HEK293 (cell line): ENCODE data around the gene UBE2D1.

Experiments used
- EGR2 ChIP-seq: fragments of 450-650 bp; formaldehyde crosslinking; IDR thresholded peaks from 2 replicates; pipeline ENCODE4 v1.5.1; 2016; ENCODE audit warnings: low read depth, missing biosample characterization, missing genetic modification characterization
- MEIS1 ChIP-seq: sonication (generic); formaldehyde crosslinking; IDR thresholded peaks from 2 replicates; pipeline ENCODE4 v1.8.1; 2022; ENCODE audit warnings: missing genetic modification reagents, mild to moderate bottlenecking, borderline replicate concordance
- OVOL3 ChIP-seq: fragments of 450-650 bp; formaldehyde crosslinking; IDR thresholded peaks from 2 replicates; pipeline ENCODE4 v1.5.1; 2016; ENCODE audit warnings: missing biosample characterization, missing genetic modification characterization
- REPIN1 ChIP-seq: fragments of 450-650 bp; formaldehyde crosslinking; IDR thresholded peaks from 2 replicates; pipeline ENCODE4 v1.5.1; 2017; ENCODE audit warnings: missing biosample characterization, missing genetic modification characterization, low read depth
- SCRT1 ChIP-seq: fragments of 450-650 bp; formaldehyde crosslinking; IDR thresholded peaks from 2 replicates; pipeline ENCODE4 v1.5.1; 2016; ENCODE audit warnings: missing biosample characterization, missing genetic modification characterization, borderline replicate concordance
- SCRT2 ChIP-seq: fragments of 450-650 bp; formaldehyde crosslinking; IDR thresholded peaks from 2 replicates; pipeline ENCODE4 v1.5.1; 2016; ENCODE audit warnings: missing biosample characterization, missing genetic modification characterization
- TRIM28 ChIP-seq: IDR thresholded peaks from 2 replicates; pipeline ENCODE4 v1.6.1; 2011; ENCODE audit warnings: low read length, control low read depth, borderline replicate concordance
- YY1 ChIP-seq: fragments of 450-650 bp; formaldehyde crosslinking; IDR thresholded peaks from 2 replicates; pipeline ENCODE4 v1.5.1; 2018; ENCODE audit warnings: missing biosample characterization, missing genetic modification characterization
- ZBTB20 ChIP-seq: fragments of 450-650 bp; formaldehyde crosslinking; IDR thresholded peaks from 2 replicates; pipeline ENCODE4 v1.5.1; 2016; ENCODE audit warnings: missing biosample characterization, missing genetic modification characterization
- ZBTB44 ChIP-seq: fragments of 450-650 bp; IDR thresholded peaks from 2 replicates; pipeline ENCODE4 v1.5.1; 2018; ENCODE audit warnings: missing biosample characterization, mild to moderate bottlenecking, missing genetic modification characterization
- ZEB2 ChIP-seq: fragments of 450-650 bp; formaldehyde crosslinking; IDR thresholded peaks from 2 replicates; pipeline ENCODE4 v1.5.1; 2016; ENCODE audit warnings: missing biosample characterization, missing genetic modification characterization
- ZFHX2 ChIP-seq: fragments of 450-650 bp; formaldehyde crosslinking; conservative IDR thresholded peaks from 2 replicates; pipeline ENCODE4 v1.5.1; 2016; ENCODE audit warnings: missing biosample characterization, missing genetic modification characterization
- ZFP69B ChIP-seq: fragments of 450-650 bp; formaldehyde crosslinking; IDR thresholded peaks from 2 replicates; pipeline ENCODE4 v1.5.1; 2016; ENCODE audit warnings: missing biosample characterization, missing genetic modification characterization
- ZNF155 ChIP-seq: fragments of 450-650 bp; formaldehyde crosslinking; IDR thresholded peaks from 2 replicates; pipeline ENCODE4 v1.5.1; 2016; ENCODE audit warnings: missing biosample characterization, missing genetic modification characterization
- ZNF157 ChIP-seq: fragments of 450-650 bp; formaldehyde crosslinking; IDR thresholded peaks from 2 replicates; pipeline ENCODE4 v1.5.1; 2016; ENCODE audit warnings: missing biosample characterization, missing genetic modification characterization
- ZNF16 ChIP-seq: fragments of 450-650 bp; formaldehyde crosslinking; IDR thresholded peaks from 2 replicates; pipeline ENCODE4 v1.5.1; 2016; ENCODE audit warnings: low read depth, missing biosample characterization, missing genetic modification characterization
- ZNF19 ChIP-seq: fragments of 450-650 bp; formaldehyde crosslinking; IDR thresholded peaks from 2 replicates; pipeline ENCODE4; 2016; ENCODE audit warnings: missing biosample characterization, missing genetic modification characterization, low read depth
- ZNF221 ChIP-seq: fragments of 450-650 bp; formaldehyde crosslinking; IDR thresholded peaks from 2 replicates; pipeline ENCODE4 v1.5.1; 2017; ENCODE audit warnings: missing biosample characterization, missing genetic modification characterization, borderline replicate concordance
- ZNF248 ChIP-seq: fragments of 450-650 bp; formaldehyde crosslinking; IDR thresholded peaks from 2 replicates; pipeline ENCODE4 v1.5.1; 2017; ENCODE audit warnings: missing biosample characterization, missing genetic modification characterization
- ZNF274 ChIP-seq, 2 experiments: fragments of 200-500 bp in 1 of 2; fragments of 450-650 bp in 1 of 2; sonication (Bioruptor generic) in 1 of 2; formaldehyde crosslinking in 1 of 2; IDR thresholded peaks; 2 replicates each; pipeline versions ENCODE4 v1.5.1 to v1.6.1; 2014 to 2016; ENCODE audit warnings: borderline replicate concordance in 1 of 2, inconsistent platforms in 1 of 2, low read length in 1 of 2, missing biosample characterization in 1 of 2, missing genetic modification characterization in 1 of 2
- ZNF354C ChIP-seq: fragments of 450-650 bp; formaldehyde crosslinking; IDR thresholded peaks from 2 replicates; pipeline ENCODE4 v1.5.1; 2016; ENCODE audit warnings: missing biosample characterization, missing genetic modification characterization, low read depth, borderline replicate concordance
- ZNF394 ChIP-seq: fragments of 450-650 bp; formaldehyde crosslinking; IDR thresholded peaks from 2 replicates; pipeline ENCODE4 v1.5.1; 2016; ENCODE audit warnings: missing biosample characterization, missing genetic modification characterization, mild to moderate bottlenecking, moderate library complexity, borderline replicate concordance
- ZNF423 ChIP-seq: fragments of 450-650 bp; formaldehyde crosslinking; IDR thresholded peaks from 2 replicates; pipeline ENCODE4 v1.5.1; 2016; ENCODE audit warnings: missing biosample characterization, missing genetic modification characterization
- ZNF426 ChIP-seq: fragments of 450-650 bp; formaldehyde crosslinking; IDR thresholded peaks from 2 replicates; pipeline ENCODE4 v1.5.1; 2017; ENCODE audit warnings: missing biosample characterization, missing genetic modification characterization, mild to moderate bottlenecking, inconsistent platforms, moderate library complexity
- ZNF513 ChIP-seq: fragments of 450-650 bp; IDR thresholded peaks from 2 replicates; pipeline ENCODE4 v1.5.1; 2018; ENCODE audit warnings: missing biosample characterization, missing genetic modification characterization
- ZNF600 ChIP-seq: fragments of 450-650 bp; formaldehyde crosslinking; IDR thresholded peaks from 2 replicates; pipeline ENCODE4 v1.5.1; 2016; ENCODE audit warnings: missing biosample characterization, missing genetic modification characterization
- ZNF664 ChIP-seq: fragments of 450-650 bp; formaldehyde crosslinking; IDR thresholded peaks from 2 replicates; pipeline ENCODE4 v1.5.1; 2016; ENCODE audit warnings: missing biosample characterization, missing genetic modification characterization
- ZNF677 ChIP-seq: fragments of 450-650 bp; IDR thresholded peaks from 2 replicates; pipeline ENCODE4 v1.5.0; 2018; ENCODE audit warnings: missing biosample characterization, mild to moderate bottlenecking, missing genetic modification characterization, moderate library complexity
- ZNF747 ChIP-seq: fragments of 450-650 bp; formaldehyde crosslinking; IDR thresholded peaks from 2 replicates; pipeline ENCODE4 v1.5.1; 2016; ENCODE audit warnings: missing biosample characterization, missing genetic modification characterization
- ZNF791 ChIP-seq: fragments of 450-650 bp; formaldehyde crosslinking; IDR thresholded peaks from 2 replicates; pipeline ENCODE4 v1.5.1; 2016; ENCODE audit warnings: missing biosample characterization, missing genetic modification characterization
- ZNF792 ChIP-seq: fragments of 450-650 bp; formaldehyde crosslinking; IDR thresholded peaks from 2 replicates; pipeline ENCODE4 v1.5.1; 2016; ENCODE audit warnings: missing biosample characterization, missing genetic modification characterization
- TF ChIP-seq, protein P1 (sequence below): fragments of 450-650 bp; formaldehyde crosslinking; IDR thresholded peaks from 2 replicates; pipeline ENCODE4 v1.5.1; 2016; ENCODE audit warnings: missing biosample characterization, missing genetic modification characterization
- TF ChIP-seq, protein P2 (sequence below): fragments of 450-650 bp; formaldehyde crosslinking; optimal IDR thresholded peaks from 2 replicates; pipeline ENCODE3; 2016; ENCODE audit warnings: missing biosample characterization, mild to moderate bottlenecking, missing genetic modification characterization

The UBE2D1 gene

GRCh38 chr10:58335306-58336005, 650 bp downstream of the UBE2D1 start (continued):
- TF ChIP-seq SCRT2 (tag by site-specific recombination): no peak
- 0 out of 2 replicates have a peak, but pooled peaks have one; percentile 22 for TF ChIP-seq ZFHX2 (tag by site-specific recombination)
- TF ChIP-seq ZNF16 (tag by site-specific recombination): no peak
- no peak for TF ChIP-seq TRIM28
- TF ChIP-seq ZNF792: no peak
- TF ChIP-seq ZNF791 (tag by site-specific recombination): no peak
- no peak for TF ChIP-seq ZNF248 (tag by site-specific recombination)
- peak; percentile 23; the same call in 1 of the 2 replicates for TF ChIP-seq ZBTB20 (tag by site-specific recombination)
- TF ChIP-seq YY1: no peak
- TF ChIP-seq ZNF426 (tag by site-specific recombination): no peak
- no peak for TF ChIP-seq ZEB2 (tag by site-specific recombination)
- TF ChIP-seq ZNF354C (tag by site-specific recombination): no peak
- TF ChIP-seq ZFP69B (tag by site-specific recombination): no peak
- no peak for TF ChIP-seq ZNF677 (tag by site-specific recombination)
- TF ChIP-seq EGR2 (tag by site-specific recombination): no peak
- TF ChIP-seq REPIN1 (tag by site-specific recombination): no peak
- no peak for TF ChIP-seq SCRT1 (tag by site-specific recombination)
- TF ChIP-seq ZNF19: no peak
- TF ChIP-seq ZNF423: no peak
- TF ChIP-seq ZNF221 (tag by site-specific recombination): no peak
- no peak for TF ChIP-seq ZNF155 (tag by site-specific recombination)
- no peak for TF ChIP-seq ZBTB44
- TF ChIP-seq MEIS1: no peak
- no peak for TF ChIP-seq OVOL3 (tag by site-specific recombination)
- 0 out of 2 replicates have a peak, but pooled peaks have one; percentile 0 for TF ChIP-seq ZNF513 (tag by site-specific recombination)
- no peak for TF ChIP-seq ZNF274 (IDR thresholded peaks at IDR 0.05; ENCODE audit: low read length)
- TF ChIP-seq ZNF274 (tag by site-specific recombination; IDR thresholded peaks at IDR 0.05; ENCODE audit: borderline replicate concordance): no peak
- TF ChIP-seq, protein P1, sequence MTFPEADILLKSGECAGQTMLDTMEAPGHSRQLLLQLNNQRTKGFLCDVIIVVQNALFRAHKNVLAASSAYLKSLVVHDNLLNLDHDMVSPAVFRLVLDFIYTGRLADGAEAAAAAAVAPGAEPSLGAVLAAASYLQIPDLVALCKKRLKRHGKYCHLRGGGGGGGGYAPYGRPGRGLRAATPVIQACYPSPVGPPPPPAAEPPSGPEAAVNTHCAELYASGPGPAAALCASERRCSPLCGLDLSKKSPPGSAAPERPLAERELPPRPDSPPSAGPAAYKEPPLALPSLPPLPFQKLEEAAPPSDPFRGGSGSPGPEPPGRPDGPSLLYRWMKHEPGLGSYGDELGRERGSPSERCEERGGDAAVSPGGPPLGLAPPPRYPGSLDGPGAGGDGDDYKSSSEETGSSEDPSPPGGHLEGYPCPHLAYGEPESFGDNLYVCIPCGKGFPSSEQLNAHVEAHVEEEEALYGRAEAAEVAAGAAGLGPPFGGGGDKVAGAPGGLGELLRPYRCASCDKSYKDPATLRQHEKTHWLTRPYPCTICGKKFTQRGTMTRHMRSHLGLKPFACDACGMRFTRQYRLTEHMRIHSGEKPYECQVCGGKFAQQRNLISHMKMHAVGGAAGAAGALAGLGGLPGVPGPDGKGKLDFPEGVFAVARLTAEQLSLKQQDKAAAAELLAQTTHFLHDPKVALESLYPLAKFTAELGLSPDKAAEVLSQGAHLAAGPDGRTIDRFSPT (tag by site-specific recombination): no peak
- no peak for TF ChIP-seq ZNF394
- TF ChIP-seq ZNF747 (tag by site-specific recombination): no peak
- TF ChIP-seq ZNF157: no peak
- no peak for TF ChIP-seq ZNF664 (tag by site-specific recombination)
- TF ChIP-seq, protein P2, sequence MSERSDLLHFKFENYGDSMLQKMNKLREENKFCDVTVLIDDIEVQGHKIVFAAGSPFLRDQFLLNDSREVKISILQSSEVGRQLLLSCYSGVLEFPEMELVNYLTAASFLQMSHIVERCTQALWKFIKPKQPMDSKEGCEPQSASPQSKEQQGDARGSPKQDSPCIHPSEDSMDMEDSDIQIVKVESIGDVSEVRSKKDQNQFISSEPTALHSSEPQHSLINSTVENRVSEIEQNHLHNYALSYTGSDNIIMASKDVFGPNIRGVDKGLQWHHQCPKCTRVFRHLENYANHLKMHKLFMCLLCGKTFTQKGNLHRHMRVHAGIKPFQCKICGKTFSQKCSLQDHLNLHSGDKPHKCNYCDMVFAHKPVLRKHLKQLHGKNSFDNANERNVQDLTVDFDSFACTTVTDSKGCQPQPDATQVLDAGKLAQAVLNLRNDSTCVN (tag by site-specific recombination): peak; percentile 20
- TF ChIP-seq ZNF600 (tag by site-specific recombination): peak; percentile 26; the same call in 1 of the 2 replicates
